Measurements from ENCODE around the gene NABP1. TPM values are rescaled to one million over a fixed set of nuclear protein-coding genes. Genes with fewer than 3 reads are reported as not detected.
A peak's percentile ranks its signal among the peaks of the same experiment; 100 is the strongest.

NABP1 gene
- total RNA-seq, 2 experiments from 2014 or later: 52.4 to 53.9 TPM

DNA sequence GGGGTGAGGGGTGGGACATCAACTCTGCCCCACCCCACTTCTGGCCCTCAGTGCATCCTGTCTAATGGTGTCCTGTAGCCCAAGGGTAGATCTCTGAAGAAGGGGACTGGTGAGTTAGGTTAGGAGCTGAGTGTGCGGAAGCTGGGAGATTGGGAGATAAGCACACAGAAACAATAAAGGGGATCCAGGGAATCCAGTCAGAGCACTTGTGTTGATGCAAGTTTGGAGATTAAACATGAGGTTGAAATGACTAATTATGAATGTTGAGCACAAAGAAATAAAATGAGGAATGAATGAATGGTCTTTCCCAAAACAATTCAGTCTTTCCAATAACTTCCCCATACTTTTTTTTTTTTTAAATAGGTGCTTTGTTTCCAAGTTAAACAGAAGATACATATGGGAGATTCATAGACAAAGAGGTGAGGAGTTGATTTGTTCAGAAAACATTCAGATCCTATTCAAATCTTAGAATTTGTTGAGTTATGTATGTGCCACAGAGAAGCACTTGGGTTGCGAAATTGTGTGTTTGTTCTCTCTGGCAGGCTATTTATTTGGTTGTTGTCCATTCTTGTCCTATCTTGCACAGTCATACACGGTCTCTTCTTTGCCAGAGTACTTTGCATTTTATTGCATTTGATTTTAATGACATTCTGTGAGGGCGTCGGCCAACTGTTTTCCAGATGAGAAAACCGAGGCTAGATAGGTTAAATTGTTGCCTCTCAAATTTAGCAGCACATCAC lies 31.6 kb upstream of the NABP1 start:
- Mint-ChIP-seq H3K27ac (no peak overlapping the region), H3K4me3 (no peak overlapping the region), H3K36me3 (ENCODE audit: low read depth) (no peaks in the 10 kb centered on the region), H3K4me1 (peaks cover 25% of the 10 kb centered on the region), H3K9me3 (ENCODE audit: low read depth) (no peaks in the 10 kb centered on the region), H3K27me3 (no peaks in the 10 kb centered on the region)
- intact Hi-C loops (cut with DNase I, micrococcal nuclease): no loop called here
- DNase-seq (no peak), ATAC-seq (no peak)
- ChIA-PET CTCF (no interaction called here), POLR2A (no interaction called here)

- no peak for ATAC-seq
- Mint-ChIP-seq H3K4me1 (peaks cover 16% of the 10 kb centered on the region), H3K27ac (no peak overlapping the region), H3K36me3 (ENCODE audit: low read depth) (no peaks in the 10 kb centered on the region), H3K4me3 (no peak overlapping the region), H3K27me3 (no peaks in the 10 kb centered on the region), H3K9me3 (ENCODE audit: low read depth) (peaks cover 1% of the 10 kb centered on the region)
- ChIA-PET CTCF (interaction anchor here (1.2 to 2.8 kb wide), 2 partner anchors 12 to 80 kb away, joined by 5 to 7 read pairs; no protein-coding TSS in a partner anchor), POLR2A (no interaction called here)
- DNase-seq: no peak
- intact Hi-C loops (cut with DNase I, micrococcal nuclease): no loop called here
Observed at GRCh38 chr2:191649519-191649918, 28.4 kb upstream of the NABP1 start.

GRCh38 chr2:191650896-191651773 lies 26.8 kb upstream of the NABP1 start:
- Mint-ChIP-seq H3K9me3 (ENCODE audit: low read depth) (peaks cover 1% of the 10 kb centered on the region), H3K27me3 (no peaks in the 10 kb centered on the region), H3K36me3 (ENCODE audit: low read depth) (no peaks in the 10 kb centered on the region), H3K4me1 (peaks cover 15% of the 10 kb centered on the region), H3K4me3 (no peak overlapping the region), H3K27ac (peak overlapping the region; percentile 21)
- ChIA-PET POLR2A (no interaction called here), CTCF (interaction anchor here (0.6 to 1.1 kb wide), 4 partner anchors 26 to 386 kb away, joined by 3 read pairs; no protein-coding TSS in a partner anchor)
- peak; percentile 12 for DNase-seq
- intact Hi-C loops (cut with DNase I, micrococcal nuclease): loop anchor here (1.0 to 2.0 kb wide), 2 partner anchors 14 to 24 kb away; no protein-coding TSS in a partner anchor
- peak; percentile 91 for ATAC-seq

DNA sequence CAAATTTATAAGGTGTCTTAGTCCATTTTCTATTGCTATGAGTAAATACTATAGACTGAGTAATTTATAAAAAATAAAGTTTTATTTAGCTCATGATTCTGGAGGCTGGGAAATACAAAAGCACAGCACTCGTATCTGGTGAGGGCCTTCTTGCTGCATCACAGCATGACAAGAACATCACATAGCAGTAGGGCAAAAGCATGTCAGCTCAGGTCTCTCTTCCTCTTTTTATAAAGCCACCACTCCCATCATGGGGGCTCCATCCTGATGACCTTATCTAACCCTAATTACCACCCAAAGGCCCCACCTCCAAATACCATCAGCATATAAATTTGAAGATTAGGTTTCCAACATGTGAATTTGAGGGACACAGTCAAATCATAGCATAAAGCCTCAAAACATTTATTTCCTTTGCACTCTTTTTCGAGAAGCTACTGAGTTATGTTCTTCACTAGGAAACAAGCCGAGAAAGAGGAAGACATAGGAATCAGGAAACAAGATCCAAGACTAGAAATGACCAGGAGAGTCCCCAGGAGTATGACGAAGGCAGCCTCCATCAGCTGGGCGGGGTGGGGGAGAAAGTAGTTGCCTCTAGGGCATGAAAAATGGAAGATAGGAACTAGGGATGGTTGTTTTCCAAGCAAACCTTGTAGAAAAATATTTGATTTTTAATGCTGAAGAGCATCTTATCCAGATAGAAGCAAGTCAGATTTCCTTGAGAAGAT lies 24.1 kb upstream of the NABP1 start:
- ChIA-PET POLR2A (interaction anchor here (0.6 kb wide), 1 partner anchor 332 kb away, joined by 3 read pairs; no protein-coding TSS in a partner anchor), CTCF (no interaction called here)
- H3K4me3 Mint-ChIP-seq: no peak overlapping the region
- H3K4me1 Mint-ChIP-seq: peaks cover 21% of the 10 kb centered on the region
- ATAC-seq (no peak), DNase-seq (no peak)
- H3K9me3 Mint-ChIP-seq (ENCODE audit: low read depth): peaks cover 3% of the 10 kb centered on the region
- no peaks in the 10 kb centered on the region for H3K36me3 Mint-ChIP-seq (ENCODE audit: low read depth)
- H3K27ac Mint-ChIP-seq: no peak overlapping the region
- intact Hi-C loops (cut with DNase I, micrococcal nuclease): no loop called here
- H3K27me3 Mint-ChIP-seq: no peaks in the 10 kb centered on the region

DNA sequence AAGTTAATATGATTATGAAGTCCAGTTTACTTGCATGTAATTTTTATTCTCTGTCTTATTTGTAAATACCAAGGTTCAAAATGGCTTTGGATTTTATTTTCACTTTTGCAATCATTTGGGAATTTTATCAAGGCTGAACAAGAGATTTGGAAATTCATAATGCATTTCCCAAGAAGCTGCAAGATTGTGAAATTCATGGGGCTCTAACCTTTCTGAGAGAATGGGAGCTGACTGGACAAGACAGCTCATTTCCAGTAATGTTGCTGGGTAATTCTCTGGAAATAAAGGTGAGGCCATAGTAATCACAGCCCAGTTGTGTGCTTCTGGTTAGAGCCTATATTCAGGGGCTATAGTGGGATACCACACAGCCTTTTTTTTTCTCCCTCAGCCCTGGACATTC lies 21.5 kb upstream of the NABP1 start:
- intact Hi-C loops (cut with DNase I, micrococcal nuclease): no loop called here
- Mint-ChIP-seq H3K27me3 (no peaks in the 10 kb centered on the region), H3K4me1 (peaks cover 11% of the 10 kb centered on the region), H3K27ac (no peak overlapping the region), H3K36me3 (ENCODE audit: low read depth) (no peaks in the 10 kb centered on the region), H3K9me3 (ENCODE audit: low read depth) (peaks cover 3% of the 10 kb centered on the region), H3K4me3 (no peak overlapping the region)
- no peak for DNase-seq
- ChIA-PET CTCF (interaction anchor here (1.0 kb wide), 1 partner anchor 10 kb away, joined by 4 read pairs; no protein-coding TSS in a partner anchor), POLR2A (no interaction called here)
- no peak for ATAC-seq

GRCh38 chr2:191656792-191657191 lies 21.1 kb upstream of the NABP1 start:
- intact Hi-C loops (cut with DNase I, micrococcal nuclease): no loop called here

DNA sequence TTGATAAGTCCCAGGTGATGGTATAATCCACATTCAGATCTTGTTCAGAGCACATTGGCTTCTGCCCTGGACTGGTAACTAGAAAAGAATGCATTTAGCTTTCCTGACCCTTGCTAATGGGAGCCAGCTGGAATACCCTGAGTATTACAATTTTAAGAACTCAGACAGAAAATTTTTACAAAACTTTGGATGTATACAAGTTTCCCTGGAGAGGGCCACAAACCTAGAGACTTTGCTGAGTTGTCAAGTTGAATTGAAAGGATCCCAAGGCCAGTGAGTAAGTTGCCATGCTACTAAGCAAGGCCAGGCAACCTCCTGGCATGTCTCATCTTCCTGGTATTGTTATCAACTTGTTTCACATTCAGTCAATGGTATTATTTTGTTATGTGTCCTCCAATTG lies 20.0 kb upstream of the NABP1 start:
- Mint-ChIP-seq H3K4me3 (no peak overlapping the region), H3K36me3 (ENCODE audit: low read depth) (no peaks in the 10 kb centered on the region), H3K9me3 (ENCODE audit: low read depth) (peaks cover 3% of the 10 kb centered on the region), H3K4me1 (peaks cover 7% of the 10 kb centered on the region), H3K27me3 (no peaks in the 10 kb centered on the region), H3K27ac (no peak overlapping the region)
- intact Hi-C loops (cut with DNase I, micrococcal nuclease): no loop called here
- CTCF ChIA-PET: interaction anchor here (0.9 to 1.9 kb wide), 3 partner anchors 18 to 91 kb away, joined by 3 to 10 read pairs (median 4); no protein-coding TSS in a partner anchor
- peak; percentile 84 for ATAC-seq
- POLR2A ChIA-PET: interaction anchor here (0.6 kb wide), 1 partner anchor 20 kb away, joined by 8 read pairs; no protein-coding TSS in a partner anchor
- DNase-seq: no peak

More at GRCh38 chr2:191656792-191657191, 21.1 kb upstream of the NABP1 start:
- ChIA-PET POLR2A (no interaction called here), CTCF (no interaction called here)
- H3K27ac Mint-ChIP-seq: no peak overlapping the region
- H3K4me3 Mint-ChIP-seq: no peak overlapping the region
- DNase-seq (no peak), ATAC-seq (no peak)
- H3K9me3 Mint-ChIP-seq (ENCODE audit: low read depth): peaks cover 3% of the 10 kb centered on the region
- H3K4me1 Mint-ChIP-seq: peaks cover 9% of the 10 kb centered on the region
- no peaks in the 10 kb centered on the region for H3K27me3 Mint-ChIP-seq
- H3K36me3 Mint-ChIP-seq (ENCODE audit: low read depth): no peaks in the 10 kb centered on the region

DNA sequence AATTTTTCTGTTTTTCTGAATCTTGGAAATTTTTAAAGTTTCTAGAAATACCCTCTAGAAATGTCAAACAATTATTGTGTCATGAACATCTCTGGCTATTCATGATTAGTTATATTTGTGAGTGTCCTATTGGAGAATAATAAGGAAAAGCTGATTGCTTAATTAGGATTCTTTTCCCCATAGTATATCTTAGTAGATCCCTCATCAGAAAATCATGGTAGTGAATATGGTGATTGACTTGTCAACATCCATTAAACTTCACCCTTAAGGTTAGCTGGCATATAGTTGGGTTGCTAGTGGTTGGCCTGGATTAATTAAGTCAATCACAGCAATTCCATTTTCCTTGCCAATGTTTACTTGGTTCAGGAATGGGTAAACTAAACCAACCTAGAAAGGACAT lies 18.7 kb upstream of the NABP1 start:
- intact Hi-C loops (cut with DNase I, micrococcal nuclease): no loop called here
- Mint-ChIP-seq H3K4me3 (no peak overlapping the region), H3K36me3 (ENCODE audit: low read depth) (no peaks in the 10 kb centered on the region), H3K4me1 (peaks cover 7% of the 10 kb centered on the region), H3K27ac (no peak overlapping the region), H3K9me3 (ENCODE audit: low read depth) (peaks cover 2% of the 10 kb centered on the region), H3K27me3 (no peaks in the 10 kb centered on the region)
- DNase-seq: no peak
- ChIA-PET CTCF (interaction anchor here (1.0 to 1.9 kb wide), 3 partner anchors 10 to 21 kb away, joined by 3 to 10 read pairs (median 3); no protein-coding TSS in a partner anchor), POLR2A (no interaction called here)
- no peak for ATAC-seq

GRCh38 chr2:191660575-191660974 lies 17.4 kb upstream of the NABP1 start:
- Mint-ChIP-seq H3K27ac (no peak overlapping the region), H3K36me3 (ENCODE audit: low read depth) (no peaks in the 10 kb centered on the region), H3K4me3 (no peak overlapping the region), H3K9me3 (ENCODE audit: low read depth) (peaks cover 10% of the 10 kb centered on the region), H3K4me1 (peaks cover 16% of the 10 kb centered on the region), H3K27me3 (no peaks in the 10 kb centered on the region)
- no peak for DNase-seq
- ATAC-seq: no peak
- intact Hi-C loops (cut with DNase I, micrococcal nuclease): loop anchor here in 1 of 2 experiments (2.0 kb wide), 1 partner anchor 14 kb away; no protein-coding TSS in a partner anchor
- CTCF ChIA-PET: interaction anchor here (0.7 to 1.4 kb wide), 4 partner anchors 8 to 77 kb away, joined by 3 read pairs; no protein-coding TSS in a partner anchor
- POLR2A ChIA-PET: interaction anchor here (0.7 kb wide), 1 partner anchor 19 kb away, joined by 3 read pairs; no protein-coding TSS in a partner anchor

DNA sequence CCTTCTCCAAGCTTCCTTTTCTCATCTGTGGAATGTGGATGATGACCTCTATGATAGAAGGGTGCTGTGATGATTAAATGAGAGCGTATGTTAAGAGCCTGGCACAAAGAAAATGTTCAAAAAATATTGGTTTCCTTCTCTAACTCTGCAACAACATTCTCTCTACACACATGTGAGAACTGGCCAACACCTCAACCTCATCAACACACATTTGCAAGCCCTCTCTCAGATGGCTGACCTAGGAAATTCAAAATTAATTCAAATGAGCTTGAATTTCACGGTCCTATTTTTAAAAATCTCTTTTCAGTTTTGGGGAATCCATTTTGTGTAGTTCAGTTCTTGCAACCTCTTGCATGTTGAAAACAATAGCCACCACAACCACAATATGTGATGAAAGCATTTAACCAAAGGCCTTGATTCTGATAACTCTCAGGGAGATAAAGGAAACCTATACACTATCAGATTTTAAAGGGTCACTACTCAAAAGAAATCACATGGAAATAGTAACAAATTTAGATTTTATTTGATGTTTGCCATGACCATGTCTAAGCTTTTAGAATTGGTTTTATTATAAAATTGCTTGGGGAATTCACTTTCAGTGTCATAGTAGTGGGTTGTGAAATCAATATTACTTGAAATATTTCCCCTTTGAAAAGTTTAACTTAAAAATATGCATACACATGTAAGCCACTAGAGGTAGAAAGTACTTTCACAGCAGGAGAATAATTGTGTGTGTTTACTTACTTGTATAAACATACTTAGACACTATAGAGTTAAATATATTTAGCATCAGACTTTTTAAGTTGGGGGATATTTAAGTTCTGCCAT lies 16.6 kb upstream of the NABP1 start:
- ChIA-PET POLR2A (interaction anchor here (0.7 kb wide), 1 partner anchor 18 kb away, joined by 3 read pairs; no protein-coding TSS in a partner anchor), CTCF (interaction anchor here (0.7 kb wide), 2 partner anchors 23 to 78 kb away, joined by 3 read pairs; no protein-coding TSS in a partner anchor)
- intact Hi-C loops (cut with DNase I, micrococcal nuclease): loop anchor here in 1 of 2 experiments (2.0 kb wide), 1 partner anchor 13 kb away; no protein-coding TSS in a partner anchor
- Mint-ChIP-seq H3K4me3 (no peak overlapping the region), H3K4me1 (peaks cover 19% of the 10 kb centered on the region), H3K27me3 (no peaks in the 10 kb centered on the region), H3K36me3 (ENCODE audit: low read depth) (no peaks in the 10 kb centered on the region), H3K9me3 (ENCODE audit: low read depth) (peaks cover 10% of the 10 kb centered on the region), H3K27ac (no peak overlapping the region)
- ATAC-seq (no peak), DNase-seq (no peak)
